Fibroblast of skin of scalp (primary cell): ENCODE data around the gene MAP3K14.
A peak's percentile ranks its signal among the peaks of the same experiment; 100 is the strongest.

ENCODE experiments used
- DNase-seq: peaks from one replicate; pipeline ENCODE4 v3.0.0-alpha.2; 2013

The MAP3K14 gene

GRCh38 chr17:45232514-45233422 lies 84.1 kb downstream of the MAP3K14 start:
- DNase-seq, result no peak

DNA sequence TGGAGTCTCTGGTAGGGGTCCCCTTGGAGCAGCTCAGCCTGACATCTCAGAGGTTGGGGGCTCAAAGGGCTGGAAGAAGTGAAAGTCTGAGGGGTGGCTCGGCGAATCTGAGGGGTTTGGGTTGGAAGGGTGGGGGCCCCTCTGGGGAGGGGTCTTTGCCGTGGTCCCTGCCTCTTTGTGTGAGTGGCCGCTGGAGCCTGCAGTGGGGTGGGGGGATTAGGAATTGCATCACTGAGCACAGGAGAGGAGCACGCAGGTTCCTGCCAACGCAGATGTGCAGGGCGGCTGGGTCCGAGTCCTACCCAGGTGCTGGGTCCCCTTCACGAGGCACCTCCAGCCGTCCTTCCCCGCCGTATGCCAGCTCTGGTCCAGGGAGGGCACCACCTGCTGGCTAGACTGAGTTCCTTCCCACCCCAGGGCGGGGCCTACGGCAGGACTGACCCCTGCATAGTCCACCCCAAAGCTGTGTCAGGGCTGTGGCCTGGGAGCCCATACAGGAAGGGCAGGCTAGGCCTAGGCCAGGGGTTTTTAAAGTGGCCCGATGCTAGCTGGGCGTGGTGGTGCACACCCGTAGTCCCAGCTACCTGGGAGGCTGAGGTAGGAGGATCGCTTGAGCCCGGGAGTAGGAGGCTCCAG lies 85.2 kb downstream of the MAP3K14 start:
- DNase-seq, result no peak

DNA sequence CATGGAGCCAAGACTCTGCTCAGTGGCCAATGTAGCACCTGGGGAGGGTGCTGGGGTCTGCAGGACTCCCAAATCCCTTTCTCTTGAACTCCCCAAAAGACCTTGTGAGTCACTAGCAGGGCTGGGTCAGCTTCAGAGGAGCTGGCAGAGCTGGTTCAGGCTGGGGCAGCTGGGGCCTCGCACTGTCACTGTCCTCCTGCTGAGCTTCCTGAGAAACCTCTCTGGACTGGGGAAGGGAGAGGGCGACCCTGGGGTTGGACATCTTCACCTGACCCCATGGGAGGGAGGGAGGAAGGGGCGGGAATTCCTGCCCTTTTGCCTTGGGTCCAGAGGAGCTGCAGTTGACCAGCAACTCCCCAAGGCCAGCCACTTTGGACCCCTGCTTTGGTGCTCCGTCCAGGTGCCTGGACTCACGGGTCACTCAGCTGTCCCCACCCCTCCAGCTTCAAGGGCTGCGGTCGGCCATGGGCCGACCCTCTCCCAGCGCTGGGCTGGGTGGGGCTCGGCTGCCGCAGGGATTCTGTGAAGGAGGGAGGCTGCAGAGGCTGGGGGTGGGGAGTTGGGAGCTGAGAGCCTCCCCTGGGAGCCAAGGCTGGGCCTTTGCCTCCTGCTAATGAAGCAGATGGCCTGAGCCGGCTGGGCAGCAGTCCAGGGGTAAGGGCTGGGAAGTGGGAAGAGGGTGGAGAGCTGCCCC lies 85.9 kb downstream of the MAP3K14 start:
- peak; percentile 43 for DNase-seq

DNA sequence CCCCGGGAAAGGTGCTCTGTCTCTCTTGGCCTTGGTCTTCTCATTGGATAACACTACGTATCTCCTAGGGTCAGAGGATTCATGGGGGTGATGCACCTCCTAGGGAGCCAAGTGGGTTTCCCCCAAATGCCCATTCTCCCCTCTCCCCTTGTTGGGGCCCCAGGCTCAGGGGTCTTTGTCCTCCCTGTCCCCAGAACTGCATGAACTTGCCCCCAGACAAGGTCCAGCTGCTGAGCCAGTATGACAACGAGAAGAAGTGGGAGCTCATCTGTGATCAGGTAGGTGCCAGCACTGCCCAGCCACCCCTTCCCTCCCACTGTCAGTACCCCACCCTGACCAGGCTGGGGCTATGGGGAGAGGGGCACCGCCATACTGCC lies 86.4 kb downstream of the MAP3K14 start:
- DNase-seq, result no peak

- no peak for DNase-seq
Measured at GRCh38 chr17:45229681-45230409, 87.0 kb downstream of the MAP3K14 start.

- DNase-seq, result peak; percentile 87
Measured at GRCh38 chr17:45228763-45229539, 87.9 kb downstream of the MAP3K14 start.

DNA sequence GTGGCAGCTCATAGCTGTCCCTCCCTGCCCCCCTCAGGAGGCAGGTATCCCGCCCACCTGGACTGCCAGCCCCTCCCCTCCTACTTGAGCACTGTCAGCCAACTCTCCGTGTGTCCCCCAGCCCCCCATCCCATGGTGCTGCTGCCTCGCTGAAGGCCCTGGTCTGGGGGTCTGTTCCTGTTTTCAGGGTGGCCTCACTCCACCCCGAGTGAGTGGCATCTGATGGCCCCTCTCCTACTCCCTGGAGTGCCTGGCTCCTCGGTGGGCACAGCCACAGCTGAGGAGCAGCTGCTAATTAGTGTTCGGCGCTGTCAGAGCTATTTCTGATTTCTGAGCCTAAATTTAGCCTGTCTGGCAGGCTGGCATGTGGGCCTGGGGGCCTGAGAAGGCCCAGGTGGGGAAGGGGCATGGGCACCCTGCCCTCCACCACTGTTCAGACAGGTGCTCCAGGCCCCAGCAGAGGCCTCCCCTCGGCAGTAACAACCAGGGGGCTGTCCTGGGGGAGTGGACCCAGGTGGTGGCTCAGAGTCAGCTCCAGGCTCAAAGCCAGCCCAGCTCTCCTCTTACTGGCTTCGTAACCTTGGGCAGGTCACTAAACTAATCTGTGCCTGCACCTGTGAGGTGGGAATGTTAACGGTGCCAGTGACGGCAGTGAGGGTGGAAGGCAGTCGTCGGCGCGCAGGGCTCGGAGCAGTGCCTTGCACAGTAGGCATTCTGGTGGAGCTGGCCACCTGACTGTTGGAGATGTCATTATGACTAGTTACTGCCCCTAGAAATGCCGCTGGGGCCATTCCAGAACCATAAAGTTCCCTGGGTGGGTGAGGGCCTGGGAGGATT lies 88.7 kb downstream of the MAP3K14 start:
- DNase-seq, result no peak

DNA sequence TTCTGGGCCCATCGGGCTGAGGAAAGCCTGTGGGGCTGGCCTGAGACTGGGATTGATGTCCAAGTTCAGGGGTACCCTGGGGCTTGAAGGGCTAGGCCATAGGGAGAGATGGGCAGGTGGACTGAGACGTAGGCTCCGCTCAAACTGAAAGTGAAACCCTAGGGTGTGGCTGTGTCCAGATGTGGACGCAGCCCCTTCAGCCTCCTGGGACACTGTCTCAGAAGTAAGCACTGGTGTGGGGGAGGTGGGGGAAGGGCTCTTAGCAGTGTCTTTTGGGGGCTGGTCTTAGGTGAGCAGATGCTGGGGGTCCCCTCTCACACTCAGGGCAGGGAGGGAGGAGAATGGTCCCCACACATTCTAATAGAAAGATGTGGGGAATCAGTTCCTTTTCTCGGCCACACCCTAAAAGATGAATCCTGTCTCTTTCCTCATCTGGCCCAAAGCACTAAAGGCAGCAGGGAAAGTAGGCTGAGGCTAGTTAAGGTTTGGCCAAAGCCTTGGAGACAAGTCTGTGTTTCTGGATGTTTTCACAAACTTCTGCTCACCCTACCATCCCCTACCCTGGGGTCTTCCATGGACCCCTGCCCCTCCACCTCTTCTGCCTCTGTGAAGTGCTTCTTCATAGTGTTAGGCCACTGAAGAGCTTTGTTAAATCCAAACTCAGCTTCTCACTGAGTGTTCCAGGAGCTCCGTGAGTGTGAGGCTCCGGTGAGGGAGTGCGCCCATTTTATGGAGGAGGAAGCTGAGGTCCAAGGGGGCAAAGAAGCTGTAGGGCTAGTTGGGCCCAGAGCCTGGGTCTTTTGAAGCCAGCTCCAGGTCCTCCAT lies 89.5 kb downstream of the MAP3K14 start:
- no peak for DNase-seq

- no peak for DNase-seq
Measured at GRCh38 chr17:45226576-45226975, 90.2 kb downstream of the MAP3K14 start.

DNA sequence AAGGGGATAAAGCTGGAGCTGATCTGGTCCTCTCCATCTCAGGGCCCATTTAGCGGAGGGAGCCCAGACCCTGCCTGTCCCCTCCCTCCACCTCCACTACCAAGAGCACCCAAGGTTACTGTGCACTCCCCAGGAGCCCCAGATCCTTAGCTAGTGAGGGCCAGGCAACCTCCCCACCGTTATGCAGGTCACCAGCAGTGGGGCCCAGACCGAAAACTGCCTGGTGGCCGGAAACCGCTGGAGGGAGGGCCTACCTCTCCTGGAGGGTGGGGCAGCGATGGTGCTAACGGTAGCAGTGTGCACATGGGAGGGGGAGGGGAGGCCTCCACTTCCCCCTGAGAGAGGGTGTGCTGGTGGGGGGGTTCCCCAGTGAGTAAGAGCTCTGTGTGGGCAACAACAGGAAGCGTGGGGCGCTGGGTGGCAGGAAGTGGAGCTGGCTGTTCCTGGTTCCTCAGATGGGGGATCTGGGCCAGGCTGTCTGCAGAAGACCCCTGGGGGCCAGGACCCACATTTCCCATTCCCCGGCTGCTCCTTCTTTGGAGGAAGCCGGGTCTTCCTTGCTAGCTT lies 90.8 kb downstream of the MAP3K14 start:
- no peak for DNase-seq

- DNase-seq, result no peak
Measured at GRCh38 chr17:45225051-45225700, 91.6 kb downstream of the MAP3K14 start.

GRCh38 chr17:45224671-45225050 lies 92.2 kb downstream of the MAP3K14 start:
- no peak for DNase-seq

GRCh38 chr17:45223539-45224528 lies 93.0 kb downstream of the MAP3K14 start:
- no peak for DNase-seq

- DNase-seq, result no peak
Measured at GRCh38 chr17:45222996-45223538, 93.8 kb downstream of the MAP3K14 start.

- DNase-seq, result no peak
Measured at GRCh38 chr17:45222289-45222995, 94.4 kb downstream of the MAP3K14 start.

GRCh38 chr17:45222014-45222288 lies 94.9 kb downstream of the MAP3K14 start:
- no peak for DNase-seq
